A549 (cell line): Measurements from ENCODE around the gene PREX1.

Source experiments
- CHD2 ChIP-seq: fragments of 150-350 bp; IDR thresholded peaks from 2 replicates; pipeline ENCODE4 v1.6.1; 2014; ENCODE audit warnings: low read length; ENCODE audit not compliant: partially characterized antibody
- EP300 ChIP-seq, 2 experiments: fragments of >200 bp; sonication (Bioruptor Twin); formaldehyde crosslinking; IDR thresholded peaks; 2 replicates in 1 of 2; 3 replicates in 1 of 2; pipeline ENCODE4 v1.6.1; 2016 to 2017
- FOSB ChIP-seq: fragments of 250-450 bp; sonication (Bioruptor Pico); IDR thresholded peaks from 2 replicates; pipeline ENCODE4 v1.5.0; 2020; ENCODE audit warnings: mild to moderate bottlenecking, moderate library complexity
- JUN ChIP-seq, 2 experiments: fragments of >200 bp; sonication (Bioruptor Twin); formaldehyde crosslinking; IDR thresholded peaks; 2 replicates in 1 of 2; 3 replicates in 1 of 2; pipeline ENCODE4 v1.6.1; 2016 to 2017
- JUNB ChIP-seq: fragments of >200 bp; sonication (Bioruptor Twin); formaldehyde crosslinking; IDR thresholded peaks from 2 replicates; pipeline ENCODE4 v1.6.1; 2016
- MAFK ChIP-seq: fragments of 450-650 bp; IDR thresholded peaks from 2 replicates; pipeline ENCODE4 v1.6.1; 2014; ENCODE audit not compliant: partially characterized antibody
- MAZ ChIP-seq: fragments of 150-350 bp; IDR thresholded peaks from 2 replicates; pipeline ENCODE4 v1.6.1; 2014; ENCODE audit warnings: antibody characterized with exemption, low read depth, low read length, borderline replicate concordance
- MYC ChIP-seq: IDR thresholded peaks from 2 replicates; pipeline ENCODE4 v1.6.1; 2012; ENCODE audit warnings: mild to moderate bottlenecking, inconsistent platforms, low read length, improper control_type of control experiment, borderline replicate concordance
- RFX5 ChIP-seq: fragments of 450-650 bp; IDR thresholded peaks from 2 replicates; pipeline ENCODE4 v1.7.1; 2014; ENCODE audit warnings: antibody characterized with exemption, mild to moderate bottlenecking, moderate library complexity
- SREBF2 ChIP-seq: fragments of 450-650 bp; IDR thresholded peaks from 2 replicates; pipeline ENCODE4 v1.6.1; 2014; ENCODE audit warnings: mild to moderate bottlenecking, moderate library complexity
- TF ChIP-seq, protein P1 (sequence below): fragments of >200 bp; sonication (Bioruptor Twin); formaldehyde crosslinking; IDR thresholded peaks from 3 replicates; pipeline ENCODE4 v1.5.1; 2016
- TF ChIP-seq, protein P2 (sequence below): fragments of 250-450 bp; sonication (Bioruptor Pico); IDR thresholded peaks from 2 replicates; pipeline ENCODE4 v1.5.0; 2021; ENCODE audit warnings: mild to moderate bottlenecking, moderate library complexity, borderline replicate concordance

DNA sequence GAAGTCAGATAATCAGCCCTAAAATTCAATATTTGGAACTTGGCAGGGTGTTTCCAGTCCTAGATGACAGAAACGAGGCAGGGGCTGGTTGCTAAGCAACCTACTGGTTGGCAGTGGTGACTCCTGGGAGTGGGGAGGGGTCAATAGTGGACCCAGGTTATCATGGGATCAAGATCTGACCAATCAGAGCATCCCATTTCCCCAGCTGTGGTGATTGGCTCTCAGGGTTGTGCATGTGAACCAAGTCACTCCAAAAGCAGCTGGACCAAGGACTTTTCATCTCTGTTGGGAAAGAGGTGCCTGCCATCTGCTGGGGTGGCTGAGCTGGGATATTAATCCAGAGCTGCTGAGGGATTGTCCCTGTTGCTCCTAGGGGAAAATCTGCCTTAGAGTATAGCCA is 253.4 kb downstream of the PREX1 start:
- TF ChIP-seq, protein P1, sequence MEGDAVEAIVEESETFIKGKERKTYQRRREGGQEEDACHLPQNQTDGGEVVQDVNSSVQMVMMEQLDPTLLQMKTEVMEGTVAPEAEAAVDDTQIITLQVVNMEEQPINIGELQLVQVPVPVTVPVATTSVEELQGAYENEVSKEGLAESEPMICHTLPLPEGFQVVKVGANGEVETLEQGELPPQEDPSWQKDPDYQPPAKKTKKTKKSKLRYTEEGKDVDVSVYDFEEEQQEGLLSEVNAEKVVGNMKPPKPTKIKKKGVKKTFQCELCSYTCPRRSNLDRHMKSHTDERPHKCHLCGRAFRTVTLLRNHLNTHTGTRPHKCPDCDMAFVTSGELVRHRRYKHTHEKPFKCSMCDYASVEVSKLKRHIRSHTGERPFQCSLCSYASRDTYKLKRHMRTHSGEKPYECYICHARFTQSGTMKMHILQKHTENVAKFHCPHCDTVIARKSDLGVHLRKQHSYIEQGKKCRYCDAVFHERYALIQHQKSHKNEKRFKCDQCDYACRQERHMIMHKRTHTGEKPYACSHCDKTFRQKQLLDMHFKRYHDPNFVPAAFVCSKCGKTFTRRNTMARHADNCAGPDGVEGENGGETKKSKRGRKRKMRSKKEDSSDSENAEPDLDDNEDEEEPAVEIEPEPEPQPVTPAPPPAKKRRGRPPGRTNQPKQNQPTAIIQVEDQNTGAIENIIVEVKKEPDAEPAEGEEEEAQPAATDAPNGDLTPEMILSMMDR = no peak
- no peak for TF ChIP-seq EP300 (IDR thresholded peaks at IDR 0.05)
- no peak for TF ChIP-seq JUN (IDR thresholded peaks at IDR 0.05)
- no peak for TF ChIP-seq RFX5
- TF ChIP-seq CHD2 = no peak
- no peak for TF ChIP-seq MAFK
- no peak for TF ChIP-seq FOSB
- no peak for TF ChIP-seq SREBF2
- TF ChIP-seq JUNB = no peak
- TF ChIP-seq, protein P2, sequence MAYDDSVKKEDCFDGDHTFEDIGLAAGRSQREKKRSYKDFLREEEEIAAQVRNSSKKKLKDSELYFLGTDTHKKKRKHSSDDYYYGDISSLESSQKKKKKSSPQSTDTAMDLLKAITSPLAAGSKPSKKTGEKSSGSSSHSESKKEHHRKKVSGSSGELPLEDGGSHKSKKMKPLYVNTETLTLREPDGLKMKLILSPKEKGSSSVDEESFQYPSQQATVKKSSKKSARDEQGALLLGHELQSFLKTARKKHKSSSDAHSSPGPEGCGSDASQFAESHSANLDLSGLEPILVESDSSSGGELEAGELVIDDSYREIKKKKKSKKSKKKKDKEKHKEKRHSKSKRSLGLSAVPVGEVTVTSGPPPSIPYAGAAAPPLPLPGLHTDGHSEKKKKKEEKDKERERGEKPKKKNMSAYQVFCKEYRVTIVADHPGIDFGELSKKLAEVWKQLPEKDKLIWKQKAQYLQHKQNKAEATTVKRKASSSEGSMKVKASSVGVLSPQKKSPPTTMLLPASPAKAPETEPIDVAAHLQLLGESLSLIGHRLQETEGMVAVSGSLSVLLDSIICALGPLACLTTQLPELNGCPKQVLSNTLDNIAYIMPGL (CRISPR knock-in tag) = no peak
- no peak for TF ChIP-seq MAZ
- TF ChIP-seq MYC = no peak
